GM12873 (cell line): ENCODE measurements around the gene HIGD1B.
A peak's percentile ranks its signal among the peaks of the same experiment; 100 is the strongest.

ENCODE experiments used
- CTCF ChIP-seq: IDR thresholded peaks from 2 replicates; pipeline ENCODE4 v1.5.1; 2012; ENCODE audit warnings: low read depth, mild to moderate bottlenecking, moderate library complexity, low read length, control low read depth; ENCODE audit not compliant: insufficient read depth; ENCODE audit errors: missing control alignments

The HIGD1B gene

GRCh38 chr17:44871556-44871955 is 23.9 kb downstream of the HIGD1B start:
- TF ChIP-seq CTCF, result no peak

- no peak for TF ChIP-seq CTCF
Measured at GRCh38 chr17:44872131-44872768, 24.6 kb downstream of the HIGD1B start.

GRCh38 chr17:44875761-44876160 is 28.1 kb downstream of the HIGD1B start:
- TF ChIP-seq CTCF, result no peak

- TF ChIP-seq CTCF, result no peak
Measured at GRCh38 chr17:44877121-44877520, 29.4 kb downstream of the HIGD1B start.

GRCh38 chr17:44878627-44879221 is 31.0 kb downstream of the HIGD1B start:
- TF ChIP-seq CTCF, result peak; percentile 58

- TF ChIP-seq CTCF, result no peak
Measured at GRCh38 chr17:44879376-44879775, 31.7 kb downstream of the HIGD1B start.

GRCh38 chr17:44880062-44880461 is 32.4 kb downstream of the HIGD1B start:
- TF ChIP-seq CTCF, result no peak
